Stimulated activated naive B cell treated with anti-CD40 and anti-IgM and Interleukin-4, amounts not matched to agents 10 μg/mL and 1 μg/mL and 100 μg/mL, for 72 hours (primary cell): ENCODE measurements around the gene OPN1MW3.
"Not testable (repeated sequence)": the region's sequence is repeated elsewhere in the genome, so short reads cannot be mapped to it uniquely, and the experiment has no call there.

ENCODE experiments used
- ATAC-seq, 2 donors: fragments of 150-1000 bp; cut with Tn5 transposase; replicated peaks; 2 replicates each; pipeline ENCODE4 v1.10.0; 2021; ENCODE audit warnings: moderate library complexity in 1 of 2
- DNase-seq: peaks from one replicate; pipeline ENCODE4 v3.0.0; 2021
- H3K27ac Mint-ChIP-seq: one replicate; pipeline ENCODE4 v1.8.0; 2022; ENCODE audit warnings: mild to moderate bottlenecking, mixed read lengths
- H3K27me3 Mint-ChIP-seq, 2 donors: one replicate each; pipeline ENCODE4 v1.8.0; 2022; ENCODE audit warnings: mixed read lengths in 2 of 2
- H3K36me3 Mint-ChIP-seq, 2 donors: one replicate each; pipeline ENCODE4 v1.8.0; 2022; ENCODE audit warnings: mixed read lengths in 2 of 2, mild to moderate bottlenecking in 1 of 2
- H3K4me1 Mint-ChIP-seq, 2 donors: one replicate each; pipeline ENCODE4 v1.8.0; 2022; ENCODE audit warnings: mixed read lengths in 2 of 2, mild to moderate bottlenecking in 1 of 2
- H3K4me3 Mint-ChIP-seq, 2 donors: one replicate each; pipeline ENCODE4 v1.8.0; 2022; ENCODE audit warnings: mild to moderate bottlenecking in 2 of 2, mixed read lengths in 2 of 2, moderate library complexity in 1 of 2
- H3K9me3 Mint-ChIP-seq, 2 donors: one replicate each; pipeline ENCODE4 v1.8.0; 2022; ENCODE audit warnings: mixed read lengths in 2 of 2, mild to moderate bottlenecking in 1 of 2

OPN1MW3 gene

DNA sequence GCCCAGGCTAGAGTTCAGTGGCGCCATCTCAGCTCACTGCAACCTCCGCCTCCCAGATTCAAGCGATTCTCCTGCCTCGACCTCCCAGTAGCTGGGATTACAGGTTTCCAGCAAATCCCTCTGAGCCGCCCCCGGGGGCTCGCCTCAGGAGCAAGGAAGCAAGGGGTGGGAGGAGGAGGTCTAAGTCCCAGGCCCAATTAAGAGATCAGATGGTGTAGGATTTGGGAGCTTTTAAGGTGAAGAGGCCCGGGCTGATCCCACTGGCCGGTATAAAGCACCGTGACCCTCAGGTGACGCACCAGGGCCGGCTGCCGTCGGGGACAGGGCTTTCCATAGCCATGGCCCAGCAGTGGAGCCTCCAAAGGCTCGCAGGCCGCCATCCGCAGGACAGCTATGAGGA, at the start of gene OPN1MW3:
Gene OPN1MW3, plus strand, starts transcription at position 301 of the 400 bp plus-strand sequence. Its CDS starts 38 bp downstream, at position 339.
- not testable (repeated sequence) for H3K4me3 Mint-ChIP-seq, DNase-seq, H3K36me3 Mint-ChIP-seq, ATAC-seq, H3K27ac Mint-ChIP-seq, H3K9me3 Mint-ChIP-seq, H3K4me1 Mint-ChIP-seq, H3K27me3 Mint-ChIP-seq

GRCh38 chrX:154209670-154210418, 47.5 kb upstream of the OPN1MW3 start:
- H3K4me1 Mint-ChIP-seq, H3K36me3 Mint-ChIP-seq, H3K9me3 Mint-ChIP-seq, H3K4me3 Mint-ChIP-seq, H3K27me3 Mint-ChIP-seq, DNase-seq, H3K27ac Mint-ChIP-seq: not testable (repeated sequence)
- ATAC-seq, result peak; percentile 97 to 99

- DNase-seq, H3K36me3 Mint-ChIP-seq, H3K4me1 Mint-ChIP-seq, H3K27me3 Mint-ChIP-seq, H3K9me3 Mint-ChIP-seq, H3K27ac Mint-ChIP-seq, H3K4me3 Mint-ChIP-seq, ATAC-seq: not testable (repeated sequence)
Observed at GRCh38 chrX:154211057-154211456, 46.3 kb upstream of the OPN1MW3 start.

DNA sequence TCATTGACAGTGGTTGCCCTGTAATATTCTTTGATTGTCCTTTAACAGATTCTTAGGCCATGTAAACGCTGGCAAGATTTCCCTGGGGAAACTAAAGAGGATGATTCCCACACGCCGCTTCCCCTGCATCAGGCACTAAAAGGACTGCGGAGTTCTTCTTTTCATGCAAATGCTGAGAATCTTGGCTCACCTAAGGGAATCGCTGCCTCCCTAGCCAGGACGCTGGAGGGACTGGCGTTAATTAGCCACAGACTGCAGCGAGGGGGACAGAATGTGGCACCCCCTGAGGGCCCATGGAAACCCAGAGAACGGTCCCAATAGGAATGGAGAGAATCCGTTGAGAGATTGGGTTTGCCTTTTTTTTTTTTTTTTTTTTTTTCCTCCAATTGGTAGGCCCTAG, 45.9 kb upstream of the OPN1MW3 start:
- not testable (repeated sequence) for H3K27ac Mint-ChIP-seq, H3K4me3 Mint-ChIP-seq, H3K4me1 Mint-ChIP-seq, ATAC-seq, H3K9me3 Mint-ChIP-seq, H3K36me3 Mint-ChIP-seq, H3K27me3 Mint-ChIP-seq, DNase-seq

DNA sequence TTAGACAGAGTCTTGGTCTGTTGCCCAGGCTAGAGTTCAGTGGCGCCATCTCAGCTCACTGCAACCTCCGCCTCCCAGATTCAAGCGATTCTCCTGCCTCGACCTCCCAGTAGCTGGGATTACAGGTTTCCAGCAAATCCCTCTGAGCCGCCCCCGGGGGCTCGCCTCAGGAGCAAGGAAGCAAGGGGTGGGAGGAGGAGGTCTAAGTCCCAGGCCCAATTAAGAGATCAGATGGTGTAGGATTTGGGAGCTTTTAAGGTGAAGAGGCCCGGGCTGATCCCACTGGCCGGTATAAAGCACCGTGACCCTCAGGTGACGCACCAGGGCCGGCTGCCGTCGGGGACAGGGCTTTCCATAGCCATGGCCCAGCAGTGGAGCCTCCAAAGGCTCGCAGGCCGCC, 37.9 kb upstream of the OPN1MW3 start, which contains the start of gene OPN1MW2:
Gene OPN1MW2, plus strand, starts transcription at position 301 of the 400 bp plus-strand sequence. Its CDS starts 60 bp downstream, at position 361.
- H3K27me3 Mint-ChIP-seq, H3K4me3 Mint-ChIP-seq, H3K4me1 Mint-ChIP-seq, ATAC-seq, H3K27ac Mint-ChIP-seq, DNase-seq, H3K9me3 Mint-ChIP-seq, H3K36me3 Mint-ChIP-seq: not testable (repeated sequence)

DNA sequence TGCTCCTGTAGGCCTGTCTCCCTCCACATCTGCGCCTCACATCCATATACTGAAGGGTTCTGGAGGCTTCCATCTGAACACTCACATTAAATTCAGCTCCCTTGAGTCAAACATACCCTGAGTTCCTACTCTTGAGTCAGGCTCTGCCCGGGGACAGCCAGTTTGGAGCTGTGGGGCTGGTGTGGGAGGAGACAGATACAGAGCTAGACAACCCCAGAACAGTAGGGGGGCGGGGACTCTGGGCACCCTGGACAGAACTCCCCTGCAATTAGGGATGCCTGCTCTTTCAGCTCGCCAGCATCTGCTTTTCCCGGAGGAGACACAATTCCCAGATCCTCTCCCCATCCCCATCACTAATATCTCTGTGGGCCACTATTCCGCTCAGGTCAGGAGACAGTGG, 32.1 kb upstream of the OPN1MW3 start:
- ATAC-seq, H3K36me3 Mint-ChIP-seq, H3K27ac Mint-ChIP-seq: not testable (repeated sequence)

DNA sequence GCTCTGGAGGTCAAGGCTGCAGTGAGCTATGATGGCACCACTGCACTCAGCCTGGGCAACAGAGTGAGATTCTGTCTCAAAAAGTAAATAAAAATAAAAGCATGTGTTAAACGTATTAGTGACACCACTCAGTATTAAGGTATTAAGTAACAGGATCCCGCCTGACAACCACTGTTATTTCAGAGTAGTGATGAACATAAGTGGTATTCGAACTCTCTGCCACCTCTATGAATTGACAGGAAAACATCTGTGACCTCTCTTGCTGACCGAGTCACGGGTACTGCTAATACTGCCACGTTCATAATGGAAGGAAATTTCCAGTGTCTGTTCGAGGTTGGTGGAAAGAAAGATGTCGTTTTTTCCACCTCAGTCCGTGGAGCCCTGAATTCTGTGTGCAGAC, 30.7 kb upstream of the OPN1MW3 start:
- not testable (repeated sequence) for DNase-seq, H3K27me3 Mint-ChIP-seq, H3K36me3 Mint-ChIP-seq, H3K4me3 Mint-ChIP-seq, H3K27ac Mint-ChIP-seq, H3K4me1 Mint-ChIP-seq, H3K9me3 Mint-ChIP-seq, ATAC-seq

More for the DNA sequence above, 32.1 kb upstream of the OPN1MW3 start:
- H3K9me3 Mint-ChIP-seq, DNase-seq, H3K4me1 Mint-ChIP-seq, H3K4me3 Mint-ChIP-seq, H3K27me3 Mint-ChIP-seq: not testable (repeated sequence)

GRCh38 chrX:154231443-154231842, 25.9 kb upstream of the OPN1MW3 start:
- H3K36me3 Mint-ChIP-seq, ATAC-seq, H3K4me3 Mint-ChIP-seq, H3K27me3 Mint-ChIP-seq, H3K9me3 Mint-ChIP-seq, H3K4me1 Mint-ChIP-seq, H3K27ac Mint-ChIP-seq, DNase-seq: not testable (repeated sequence)

DNA sequence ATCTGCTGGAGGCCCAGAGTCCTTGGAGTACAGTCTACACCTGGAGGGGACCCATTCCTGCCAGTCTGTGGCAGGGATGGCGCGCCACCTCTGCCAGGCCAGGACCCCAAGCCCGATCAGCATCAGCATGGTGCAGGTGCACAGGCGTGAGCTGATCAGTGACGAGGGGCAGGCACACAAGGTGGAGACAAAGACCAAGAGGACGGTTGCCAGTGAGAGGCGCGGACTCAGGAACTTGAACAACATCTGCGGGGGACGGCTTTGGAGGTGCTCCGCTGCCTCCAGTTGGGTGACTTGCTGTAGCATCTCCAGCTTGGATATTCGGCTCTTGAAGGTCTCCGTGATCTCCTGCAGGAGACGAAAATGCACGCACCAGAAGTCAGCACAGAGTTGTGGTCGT, 23.8 kb upstream of the OPN1MW3 start:
- H3K4me3 Mint-ChIP-seq, H3K27ac Mint-ChIP-seq: not testable (repeated sequence)

GRCh38 chrX:154238939-154239559, 18.3 kb upstream of the OPN1MW3 start:
- not testable (repeated sequence) for H3K9me3 Mint-ChIP-seq, H3K27ac Mint-ChIP-seq, H3K4me3 Mint-ChIP-seq, DNase-seq, ATAC-seq, H3K27me3 Mint-ChIP-seq, H3K36me3 Mint-ChIP-seq, H3K4me1 Mint-ChIP-seq

More for the DNA sequence above, 23.8 kb upstream of the OPN1MW3 start:
- H3K9me3 Mint-ChIP-seq, ATAC-seq, DNase-seq, H3K27me3 Mint-ChIP-seq, H3K4me1 Mint-ChIP-seq, H3K36me3 Mint-ChIP-seq: not testable (repeated sequence)

- not testable (repeated sequence) for H3K4me1 Mint-ChIP-seq, ATAC-seq, H3K4me3 Mint-ChIP-seq, DNase-seq, H3K9me3 Mint-ChIP-seq, H3K27me3 Mint-ChIP-seq, H3K36me3 Mint-ChIP-seq, H3K27ac Mint-ChIP-seq
Observed at GRCh38 chrX:154239982-154240503, 17.3 kb upstream of the OPN1MW3 start.

DNA sequence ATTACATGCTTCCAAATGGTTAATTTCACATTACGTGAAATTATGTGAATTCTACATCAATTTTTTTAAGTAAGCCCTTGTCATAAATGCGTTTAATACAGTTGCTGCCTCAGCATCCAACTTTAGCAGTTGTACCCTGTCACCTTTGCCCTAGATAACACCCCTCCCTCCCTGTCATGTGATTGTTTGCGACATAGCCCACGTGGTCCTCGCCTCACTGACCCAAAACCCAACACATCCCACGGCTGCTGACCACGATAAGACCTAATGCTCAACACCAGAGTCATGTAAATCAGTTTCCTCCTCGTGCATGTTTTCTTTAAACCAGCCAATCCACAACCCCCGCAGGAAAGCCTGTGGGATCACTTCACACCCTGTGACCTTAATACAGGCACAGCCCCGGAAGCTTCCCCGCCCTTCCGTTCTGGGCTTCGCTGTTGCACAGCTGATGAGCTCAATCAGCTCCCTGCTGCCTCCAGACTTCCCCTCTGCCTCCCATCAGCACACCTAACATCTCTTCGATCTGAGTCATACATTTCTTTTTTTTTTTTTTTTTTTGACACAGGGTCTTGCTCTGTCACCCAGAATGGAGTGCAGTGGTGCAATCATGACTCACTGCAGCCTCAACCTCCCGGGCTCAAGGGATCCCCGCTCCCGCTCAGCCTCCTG, 9.9 kb upstream of the OPN1MW3 start:
- not testable (repeated sequence) for H3K4me3 Mint-ChIP-seq, H3K4me1 Mint-ChIP-seq, H3K9me3 Mint-ChIP-seq, H3K27me3 Mint-ChIP-seq, H3K36me3 Mint-ChIP-seq, DNase-seq
- peak; percentile 98 for ATAC-seq
- peak overlapping the region; percentile 59 for H3K27ac Mint-ChIP-seq

GRCh38 chrX:154248076-154248475, 9.3 kb upstream of the OPN1MW3 start:
- not testable (repeated sequence) for ATAC-seq, H3K27me3 Mint-ChIP-seq, H3K27ac Mint-ChIP-seq, DNase-seq, H3K4me3 Mint-ChIP-seq, H3K4me1 Mint-ChIP-seq, H3K36me3 Mint-ChIP-seq, H3K9me3 Mint-ChIP-seq

DNA sequence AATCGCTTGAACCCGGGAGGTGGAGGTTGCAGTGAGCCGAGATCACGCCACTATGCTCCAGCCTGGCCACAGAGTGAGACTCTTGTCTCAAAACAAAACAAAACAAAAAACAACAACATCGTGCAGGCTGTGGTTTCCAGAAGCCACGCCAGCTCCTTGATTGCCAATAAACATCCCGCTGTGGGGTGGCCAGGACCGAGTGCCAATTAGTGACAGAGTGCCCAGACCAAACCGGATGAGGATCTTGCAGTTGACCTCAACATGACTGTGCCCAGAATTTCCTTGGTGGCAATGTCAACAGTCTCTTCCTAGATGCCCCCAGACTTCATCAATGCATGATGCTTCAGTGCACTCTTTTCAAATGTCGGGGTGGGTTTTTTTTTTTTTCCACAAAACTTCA, 1.3 kb downstream of the OPN1MW3 start:
- DNase-seq, H3K36me3 Mint-ChIP-seq, H3K4me1 Mint-ChIP-seq, H3K27me3 Mint-ChIP-seq, H3K4me3 Mint-ChIP-seq, ATAC-seq, H3K27ac Mint-ChIP-seq, H3K9me3 Mint-ChIP-seq: not testable (repeated sequence)

DNA sequence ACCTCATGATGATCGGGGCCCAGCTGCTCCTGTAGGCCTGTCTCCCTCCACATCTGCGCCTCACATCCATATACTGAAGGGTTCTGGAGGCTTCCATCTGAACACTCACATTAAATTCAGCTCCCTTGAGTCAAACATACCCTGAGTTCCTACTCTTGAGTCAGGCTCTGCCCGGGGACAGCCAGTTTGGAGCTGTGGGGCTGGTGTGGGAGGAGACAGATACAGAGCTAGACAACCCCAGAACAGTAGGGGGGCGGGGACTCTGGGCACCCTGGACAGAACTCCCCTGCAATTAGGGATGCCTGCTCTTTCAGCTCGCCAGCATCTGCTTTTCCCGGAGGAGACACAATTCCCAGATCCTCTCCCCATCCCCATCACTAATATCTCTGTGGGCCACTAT, 5.7 kb downstream of the OPN1MW3 start:
- not testable (repeated sequence) for ATAC-seq, H3K36me3 Mint-ChIP-seq, H3K9me3 Mint-ChIP-seq, H3K27me3 Mint-ChIP-seq, H3K27ac Mint-ChIP-seq, H3K4me1 Mint-ChIP-seq, DNase-seq, H3K4me3 Mint-ChIP-seq
